IMR-90 (cell line): ENCODE measurements around the gene AGPS. TPM values are rescaled to one million over a fixed set of nuclear protein-coding genes. Genes with fewer than 3 reads are reported as not detected.

ENCODE experiments used
- ATAC-seq: fragments of 200-7000 bp; cut with Tn5 transposase; 2 replicates; pipeline ENCODE4 v1.9.1; 2020; ENCODE audit warnings: low read depth, mild to moderate bottlenecking, moderate library complexity
- BruUV-seq: library from RNA; stranded (reverse); fragments of 400-500 nt; replicated peaks from 2 replicates; lab custom pipeline; 2021; lab: Mats Ljungman, UMichigan
- CTCF ChIA-PET: fragments of 300-600 bp; formaldehyde crosslinking; extraction: SDS; loops from one replicate; lab custom pipeline; 2021; ENCODE audit warnings: antibody characterized with exemption; lab: Yijun Ruan, JAX
- POLR2A ChIA-PET: fragments of 300-600 bp; sonication (Branson Sonifier 250); formaldehyde crosslinking; loops from one replicate; lab custom pipeline; 2022; ENCODE audit warnings: antibody characterized with exemption; ENCODE audit not compliant: unreplicated experiment; lab: Charles Lee
- DNase-seq: peaks from one replicate; pipeline ENCODE4 v3.0.0; 2013
- H2AFZ ChIP-seq: replicated peaks from 2 replicates; pipeline ENCODE3; 2013; ENCODE audit warnings: low read length, mild to moderate bottlenecking; ENCODE audit not compliant: poor library complexity
- H2AK5ac ChIP-seq: 2 replicates; pipeline ENCODE4 v1.6.1; 2013; ENCODE audit warnings: low read depth, low read length, inconsistent platforms
- H2AK9ac ChIP-seq: replicated peaks from 2 replicates; pipeline ENCODE3; 2013; ENCODE audit warnings: mild to moderate bottlenecking, low read depth, low read length, moderate library complexity; ENCODE audit not compliant: poor library complexity
- H2BK120ac ChIP-seq: 2 replicates; pipeline ENCODE4 v1.6.1; 2013; ENCODE audit warnings: low read depth, low read length, inconsistent platforms
- H2BK15ac ChIP-seq: 3 replicates; pipeline ENCODE4 v1.6.1; 2013; ENCODE audit warnings: low read depth, low read length, inconsistent platforms
- H2BK20ac ChIP-seq: 2 replicates; pipeline ENCODE4 v1.6.1; 2013; ENCODE audit warnings: low read depth, mild to moderate bottlenecking, inconsistent platforms, low read length, moderate library complexity
- H2BK5ac ChIP-seq: 2 replicates; pipeline ENCODE4 v1.6.1; 2013; ENCODE audit warnings: mild to moderate bottlenecking, low read depth, low read length, inconsistent platforms; ENCODE audit not compliant: poor library complexity, severe bottlenecking
- H3K14ac ChIP-seq: replicated peaks from 2 replicates; pipeline ENCODE4 v1.6.1; 2013; ENCODE audit warnings: low read depth, low read length, inconsistent platforms
- H3K18ac ChIP-seq: 2 replicates; pipeline ENCODE4 v1.6.1; 2013; ENCODE audit warnings: low read depth, low read length, control low read depth
- H3K23ac ChIP-seq: 2 replicates; pipeline ENCODE4 v1.6.1; 2013; ENCODE audit warnings: low read depth, low read length, inconsistent platforms
- H3K27ac ChIP-seq: 2 replicates; pipeline ENCODE4 v1.5.1; 2013; ENCODE audit warnings: mild to moderate bottlenecking, control low read depth, low read length; ENCODE audit not compliant: insufficient read depth
- H3K27me3 ChIP-seq: 2 replicates; pipeline ENCODE4 v1.6.1; 2013; ENCODE audit warnings: low read length; ENCODE audit not compliant: control insufficient read depth, insufficient read depth
- H3K36me3 ChIP-seq: 2 replicates; pipeline ENCODE4 v1.6.1; 2013; ENCODE audit warnings: low read length, mixed read lengths; ENCODE audit not compliant: control insufficient read depth, insufficient read depth
- H3K4ac ChIP-seq: 2 replicates; pipeline ENCODE4 v1.6.1; 2013; ENCODE audit warnings: low read depth, low read length, inconsistent platforms
- H3K4me1 ChIP-seq: 2 replicates; pipeline ENCODE4 v1.6.1; 2013; ENCODE audit warnings: low read length, mixed read lengths; ENCODE audit not compliant: control insufficient read depth, insufficient read depth
- H3K4me2 ChIP-seq: 2 replicates; pipeline ENCODE4 v1.6.1; 2013; ENCODE audit warnings: low read depth, mild to moderate bottlenecking, control low read depth, low read length, moderate library complexity
- H3K4me3 ChIP-seq: 2 replicates; pipeline ENCODE4 v1.5.1; 2013; ENCODE audit warnings: low read depth, mild to moderate bottlenecking, control low read depth, low read length, moderate library complexity; ENCODE audit not compliant: insufficient read depth
- H3K56ac ChIP-seq: 2 replicates; pipeline ENCODE4 v1.6.1; 2013; ENCODE audit warnings: low read length, inconsistent platforms; ENCODE audit not compliant: insufficient read depth; ENCODE audit errors: extremely low read depth
- H3K79me1 ChIP-seq, 2 experiments: 2 replicates each; pipeline ENCODE4 v1.6.1; 2013; ENCODE audit warnings: low read length in 2 of 2, inconsistent platforms in 1 of 2, low read depth in 1 of 2
- H3K9ac ChIP-seq: 2 replicates; pipeline ENCODE4 v1.6.1; 2013; ENCODE audit warnings: low read depth, low read length, control low read depth
- H3K9me1 ChIP-seq: 2 replicates; pipeline ENCODE4 v1.6.1; 2013; ENCODE audit warnings: low read length, inconsistent platforms; ENCODE audit not compliant: insufficient read depth
- H3K9me3 ChIP-seq: 2 replicates; pipeline ENCODE4 v1.6.1; 2013; ENCODE audit warnings: low read length; ENCODE audit not compliant: control insufficient read depth, insufficient read depth
- H4K20me1 ChIP-seq: 2 replicates; pipeline ENCODE4 v1.6.1; 2013; ENCODE audit warnings: low read length, inconsistent platforms; ENCODE audit not compliant: insufficient read depth
- H4K5ac ChIP-seq: 2 replicates; pipeline ENCODE4 v1.6.1; 2013; ENCODE audit warnings: mild to moderate bottlenecking, low read depth, low read length, control low read depth
- H4K8ac ChIP-seq, 2 experiments: 2 replicates each; pipeline ENCODE4 v1.6.1; 2013; ENCODE audit warnings: low read depth in 2 of 2, low read length in 2 of 2, control low read depth in 1 of 2, inconsistent platforms in 1 of 2
- H4K91ac ChIP-seq: 2 replicates; pipeline ENCODE4 v1.6.1; 2013; ENCODE audit warnings: low read depth, low read length, inconsistent platforms; ENCODE audit not compliant: insufficient read depth
- CEBPB ChIP-seq: IDR thresholded peaks from 2 replicates; pipeline ENCODE4 v1.6.1; 2012; ENCODE audit warnings: low read depth, low read length, improper control_type of control experiment
- CHD1 ChIP-seq: IDR thresholded peaks from 2 replicates; pipeline ENCODE4 v1.6.1; 2012; ENCODE audit warnings: low read depth, low read length, improper control_type of control experiment
- ELK1 ChIP-seq: fragments of 150-350 bp; IDR thresholded peaks from 2 replicates; pipeline ENCODE4 v1.6.1; 2016; ENCODE audit warnings: low read depth, mild to moderate bottlenecking, low read length, moderate library complexity, borderline replicate concordance
- FOS ChIP-seq: fragments of 150-350 bp; IDR thresholded peaks from 2 replicates; pipeline ENCODE4 v1.6.1; 2016; ENCODE audit warnings: low read depth, low read length
- MAZ ChIP-seq: IDR thresholded peaks from 2 replicates; pipeline ENCODE4 v1.6.1; 2012; ENCODE audit warnings: low read depth, mild to moderate bottlenecking, low read length, improper control_type of control experiment, moderate library complexity, borderline replicate concordance
- NFE2L2 ChIP-seq: fragments of 150-350 bp; IDR thresholded peaks from 2 replicates; pipeline ENCODE4 v1.6.1; 2016; ENCODE audit warnings: low read depth, mild to moderate bottlenecking, low read length
- RFX5 ChIP-seq: IDR thresholded peaks from 2 replicates; pipeline ENCODE4 v1.8.0; 2012; ENCODE audit warnings: low read depth, mild to moderate bottlenecking, low read length, moderate library complexity
- USF2 ChIP-seq: fragments of 150-350 bp; IDR thresholded peaks from 2 replicates; pipeline ENCODE4 v1.6.1; 2017; ENCODE audit warnings: mild to moderate bottlenecking, antibody characterized with exemption, low read length, low read depth
- WGBS, 2 experiments: methylation state at CpG; one replicate each; pipeline versions ENCODE4 v1.1.5 to v1.1.7; 2013; ENCODE audit warnings: missing lambda C conversion rate in 2 of 2; ENCODE audit not compliant: insufficient read length in 1 of 2; ENCODE audit errors: extremely low coverage in 2 of 2; 5-methylcytosine and 5-hydroxymethylcytosine counted together
- dilution Hi-C: fragments of 300-500 bp; cut with HindIII; formaldehyde crosslinking; loops from one replicate; pipeline ENCODE4 v1.14.3; 2018; ENCODE audit warnings: low sequenced_read_pairs; ENCODE audit not compliant: unreplicated experiment
- in situ Hi-C: fragments of 300-500 bp; cut with MboI; formaldehyde crosslinking; loops from 3 replicates; pipeline ENCODE4 v1.14.3; 2019; ENCODE audit warnings: low sequenced_read_pairs, inconsistent platforms, mixed read lengths
- intact Hi-C: fragments of 100-400 bp; cut with micrococcal nuclease; formaldehyde crosslinking; loops from 2 replicates; pipeline ENCODE4 v1.10.0; 2022
- polyA plus RNA-seq, 3 experiments: library from polyadenylated mRNA; depleted of rRNA; stranded (reverse); fragments of >200 nt; gene quantifications; 2 replicates each; pipeline ENCODE4 v1.2.3, GENCODE V29; 2012; ENCODE audit warnings: low replicate concordance in 1 of 3
- total RNA-seq: library from RNA; depleted of rRNA; stranded (reverse); fragments of >200 nt; gene quantifications from 2 replicates; pipeline ENCODE4 v1.2.3, GENCODE V29; 2012

AGPS gene
- total and polyA plus RNA-seq, 2 of the 4 experiments (the other 2 are of a cell fraction): 6.6 to 18.6 TPM

- CTCF ChIA-PET: interaction anchor here (0.6 kb wide), 1 partner anchor 16 kb away, joined by 3 read pairs; no protein-coding TSS in a partner anchor
- no peaks in the 10 kb centered on the region for H3K4me1 ChIP-seq
- DNase-seq: no peak
- H3K18ac ChIP-seq: no peak overlapping the region
- no peak overlapping the region for H3K4me3 ChIP-seq
- H2AFZ ChIP-seq: no peak overlapping the region
- H3K23ac ChIP-seq: no peak overlapping the region
- no peak overlapping the region for H3K27ac ChIP-seq
- H3K9me3 ChIP-seq: no peaks in the 10 kb centered on the region
- BruUV-seq: no TSS peak
- intact Hi-C loops: no loop called here
- no peak overlapping the region for H3K14ac ChIP-seq
- no peak overlapping the region for H2BK5ac ChIP-seq
- WGBS, 2 experiments: no CpG with 5 or more reads among the region's 2 CpGs
- H3K9ac ChIP-seq: no peak overlapping the region
- no peak overlapping the region for H4K5ac ChIP-seq
- no peak for ATAC-seq
- no peak for TF ChIP-seq MAZ
- no peak for TF ChIP-seq USF2
- no peak for TF ChIP-seq FOS
- TF ChIP-seq CHD1: no peak
- no peak for TF ChIP-seq ELK1
- no peak for TF ChIP-seq NFE2L2
- no peak for TF ChIP-seq RFX5
- no peak for TF ChIP-seq CEBPB
- peaks cover 3% of the 10 kb centered on the region; the same call in 1 of the 2 replicates for H3K36me3 ChIP-seq
- H3K9me1 ChIP-seq: no peaks in the 10 kb centered on the region
- no peak overlapping the region for H2BK20ac ChIP-seq
- no peak overlapping the region for H3K4me2 ChIP-seq
- no peak overlapping the region for H2AK9ac ChIP-seq
- H4K8ac ChIP-seq: no peak overlapping the region
- H2AK5ac ChIP-seq: no peak overlapping the region
- POLR2A ChIA-PET: no interaction called here
- no peak overlapping the region for H3K4ac ChIP-seq
- dilution Hi-C loops: no loop called here
- H3K79me1 ChIP-seq: no peaks in the 10 kb centered on the region; a peak in 1 of 4 replicates
- H3K56ac ChIP-seq: no peak overlapping the region
- H4K91ac ChIP-seq: no peak overlapping the region
- no peaks in the 10 kb centered on the region for H3K27me3 ChIP-seq
- no peak overlapping the region for H2BK120ac ChIP-seq
- H2BK15ac ChIP-seq: no peak overlapping the region
- in situ Hi-C loops: no loop called here
- H4K20me1 ChIP-seq: no peaks in the 10 kb centered on the region
Measured at GRCh38 chr2:177449159-177449558, 56.6 kb downstream of the AGPS start.
